B cell (primary cell): Measurements from ENCODE around the gene DCTN4.

Source experiments
- EZH2 ChIP-seq: IDR thresholded peaks from 2 replicates; pipeline ENCODE4 v1.6.1; 2012; ENCODE audit warnings: borderline replicate concordance, low read depth, mild to moderate bottlenecking, moderate library complexity, low read length; ENCODE audit not compliant: insufficient read depth, poor library complexity, severe bottlenecking
- TF ChIP-seq, protein P1 (sequence below): fragments of 200-600 bp; IDR thresholded peaks from one replicate; pipeline ENCODE4 v1.8.0; 2022; ENCODE audit warnings: antibody characterized with exemption, mild to moderate bottlenecking

GRCh38 chr5:150661821-150662596, 96.8 kb downstream of the DCTN4 start:
- TF ChIP-seq, protein P1, sequence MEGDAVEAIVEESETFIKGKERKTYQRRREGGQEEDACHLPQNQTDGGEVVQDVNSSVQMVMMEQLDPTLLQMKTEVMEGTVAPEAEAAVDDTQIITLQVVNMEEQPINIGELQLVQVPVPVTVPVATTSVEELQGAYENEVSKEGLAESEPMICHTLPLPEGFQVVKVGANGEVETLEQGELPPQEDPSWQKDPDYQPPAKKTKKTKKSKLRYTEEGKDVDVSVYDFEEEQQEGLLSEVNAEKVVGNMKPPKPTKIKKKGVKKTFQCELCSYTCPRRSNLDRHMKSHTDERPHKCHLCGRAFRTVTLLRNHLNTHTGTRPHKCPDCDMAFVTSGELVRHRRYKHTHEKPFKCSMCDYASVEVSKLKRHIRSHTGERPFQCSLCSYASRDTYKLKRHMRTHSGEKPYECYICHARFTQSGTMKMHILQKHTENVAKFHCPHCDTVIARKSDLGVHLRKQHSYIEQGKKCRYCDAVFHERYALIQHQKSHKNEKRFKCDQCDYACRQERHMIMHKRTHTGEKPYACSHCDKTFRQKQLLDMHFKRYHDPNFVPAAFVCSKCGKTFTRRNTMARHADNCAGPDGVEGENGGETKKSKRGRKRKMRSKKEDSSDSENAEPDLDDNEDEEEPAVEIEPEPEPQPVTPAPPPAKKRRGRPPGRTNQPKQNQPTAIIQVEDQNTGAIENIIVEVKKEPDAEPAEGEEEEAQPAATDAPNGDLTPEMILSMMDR = no peak
- no peak for TF ChIP-seq EZH2
